A172 (cell line): ENCODE data around the gene MAPKAP1. TPM values are rescaled to one million over a fixed set of nuclear protein-coding genes. Genes with fewer than 3 reads are reported as not detected.

Source experiments
- DNase-seq: peaks from one replicate; pipeline ENCODE4 v3.0.0-alpha.2; 2015; ENCODE audit warnings: low spot score
- total RNA-seq: library from RNA; depleted of rRNA; stranded (reverse); fragments of >200 nt; shearing (Covaris generic); gene quantifications from 2 replicates; pipeline ENCODE4 v1.2.3, GENCODE V29; 2014

The MAPKAP1 gene
- total RNA-seq, 1 experiment from 2014 or later: 155 TPM

DNA sequence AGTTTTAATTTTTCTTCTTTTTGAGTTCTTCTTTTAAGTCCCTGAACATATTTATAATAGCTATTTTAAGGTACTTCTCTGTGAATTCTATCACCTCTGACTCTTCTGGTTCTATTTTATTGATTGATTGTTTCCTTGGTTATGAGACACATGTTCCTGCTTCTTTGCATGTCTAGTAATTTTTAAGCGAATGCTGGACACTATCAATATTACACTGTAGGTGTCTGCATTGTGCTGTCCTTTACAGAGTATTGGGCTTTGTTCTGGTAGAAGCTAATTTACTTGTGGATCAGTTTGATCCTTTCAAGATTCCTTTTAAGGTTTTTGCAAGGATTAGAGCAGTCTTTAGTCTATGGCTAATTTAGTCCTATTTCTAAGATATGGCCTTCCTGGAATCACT lies 249.7 kb downstream of the MAPKAP1 start:
- no peak for DNase-seq

DNA sequence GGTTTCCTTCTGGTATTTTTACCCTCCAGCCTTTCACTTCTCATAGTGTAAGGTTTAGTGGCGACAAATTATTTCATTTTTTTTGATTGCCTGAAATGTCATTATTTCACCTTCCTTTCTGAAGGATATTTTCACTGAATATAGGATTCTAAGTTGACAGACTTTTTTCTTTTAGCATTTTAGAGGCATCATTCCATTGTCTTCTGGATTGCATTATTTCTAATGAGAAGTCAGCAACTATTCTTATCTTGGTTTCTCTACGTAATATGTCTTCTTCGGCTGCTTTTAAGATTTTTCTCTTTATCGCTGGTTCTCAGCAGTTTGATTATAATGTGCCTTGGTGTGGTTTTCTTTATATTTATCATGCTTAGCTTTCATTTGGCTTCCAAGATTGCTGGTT lies 251.1 kb downstream of the MAPKAP1 start:
- no peak for DNase-seq

DNA sequence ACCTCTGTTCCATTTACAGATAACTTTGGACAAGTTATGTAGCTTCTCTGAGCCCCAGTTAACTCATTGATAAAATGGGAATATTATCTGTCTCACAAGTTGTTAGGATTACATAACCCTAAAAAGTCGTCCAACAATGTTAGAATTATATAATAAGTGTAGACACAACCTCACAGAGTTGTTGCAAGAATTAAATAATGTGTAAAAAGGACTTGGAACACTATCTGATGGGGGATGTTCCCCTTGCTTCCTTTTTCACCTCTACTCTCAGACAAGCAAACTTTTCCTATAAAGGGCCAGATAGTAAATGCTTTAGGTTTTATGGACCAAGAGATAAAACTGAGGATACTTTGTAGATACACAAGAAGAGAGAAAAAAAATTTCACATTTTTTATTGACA lies 251.9 kb downstream of the MAPKAP1 start:
- DNase-seq: no peak

DNA sequence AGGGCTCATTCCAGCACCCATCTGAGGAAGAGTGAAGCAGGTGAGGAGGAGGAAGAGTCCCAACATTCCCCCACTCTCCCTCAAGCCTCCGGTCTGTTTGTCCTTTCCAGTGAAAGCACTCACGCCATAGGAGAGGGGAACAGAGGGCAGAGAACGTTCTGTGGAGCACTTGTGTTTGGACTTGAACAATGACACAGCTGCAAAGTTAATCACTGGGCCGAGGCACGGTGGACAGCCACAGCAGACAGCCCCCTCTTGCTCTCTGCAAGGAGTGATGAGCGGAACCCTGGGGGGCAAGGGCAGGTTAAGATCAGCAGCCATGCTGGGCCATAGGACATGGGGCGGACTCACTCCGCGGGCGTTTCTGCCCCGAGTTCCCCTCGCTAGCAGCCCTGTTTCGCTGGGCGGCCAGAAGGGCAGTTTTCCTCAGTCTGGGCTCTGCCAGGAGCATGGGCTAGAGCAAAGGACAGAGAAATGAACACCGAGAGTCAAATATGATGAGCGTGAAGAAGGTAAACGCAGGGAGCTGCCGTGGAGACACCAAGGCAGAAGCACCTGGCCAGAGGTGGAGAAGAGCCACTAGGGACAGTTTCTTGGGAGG lies 259.7 kb downstream of the MAPKAP1 start:
- DNase-seq: no peak

DNA sequence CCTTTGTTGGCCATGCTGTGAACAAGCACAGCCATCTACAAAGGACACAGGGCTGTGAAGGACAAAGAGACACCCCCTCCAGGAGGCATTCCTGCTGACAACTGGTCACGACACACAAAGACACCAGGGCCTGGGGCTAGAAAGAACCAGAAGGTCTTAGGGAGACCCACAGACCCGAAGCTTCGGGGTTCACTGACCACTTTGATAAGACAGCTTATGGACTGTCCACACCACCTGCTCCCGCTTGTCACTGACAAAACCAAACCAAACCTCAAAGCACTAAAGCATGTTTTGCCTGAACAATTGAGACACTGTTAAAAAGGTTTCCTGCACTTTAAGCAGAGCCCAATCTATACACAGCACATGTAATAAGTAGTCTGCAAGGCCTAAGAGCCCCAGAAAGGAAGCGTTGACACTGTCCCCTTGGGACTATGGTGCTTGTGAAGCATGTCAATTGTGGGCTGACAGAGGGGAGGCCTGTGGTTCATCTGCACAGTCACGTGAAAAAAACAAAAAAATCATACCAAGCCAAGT lies 260.4 kb downstream of the MAPKAP1 start:
- DNase-seq: no peak

DNA sequence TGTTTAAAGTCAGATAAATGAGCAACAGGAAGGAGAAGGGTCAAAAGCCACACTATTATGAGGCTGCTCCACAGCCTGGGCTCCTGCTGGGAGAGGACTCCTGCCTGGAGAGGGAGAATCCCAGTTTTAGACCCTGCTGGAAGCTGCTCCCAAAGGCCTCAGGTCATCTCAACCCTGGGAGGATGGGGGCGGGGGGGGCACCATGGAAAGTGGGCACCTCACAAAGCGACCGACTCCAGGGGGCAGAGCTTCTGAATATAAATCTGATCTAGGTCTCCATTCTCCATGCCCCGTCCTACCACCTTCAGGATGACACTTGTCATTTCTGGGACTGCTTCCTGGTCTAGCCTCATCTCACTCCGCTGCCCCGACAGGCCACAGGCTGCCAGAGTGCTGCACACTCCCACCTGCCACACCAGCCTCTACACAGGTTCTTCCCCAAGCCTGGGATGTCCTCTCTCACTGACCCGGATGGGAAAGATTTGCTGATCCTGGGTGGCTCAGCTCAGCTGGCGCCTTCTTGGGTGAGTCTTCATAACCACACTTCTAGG lies 262.0 kb downstream of the MAPKAP1 start:
- DNase-seq: no peak

DNA sequence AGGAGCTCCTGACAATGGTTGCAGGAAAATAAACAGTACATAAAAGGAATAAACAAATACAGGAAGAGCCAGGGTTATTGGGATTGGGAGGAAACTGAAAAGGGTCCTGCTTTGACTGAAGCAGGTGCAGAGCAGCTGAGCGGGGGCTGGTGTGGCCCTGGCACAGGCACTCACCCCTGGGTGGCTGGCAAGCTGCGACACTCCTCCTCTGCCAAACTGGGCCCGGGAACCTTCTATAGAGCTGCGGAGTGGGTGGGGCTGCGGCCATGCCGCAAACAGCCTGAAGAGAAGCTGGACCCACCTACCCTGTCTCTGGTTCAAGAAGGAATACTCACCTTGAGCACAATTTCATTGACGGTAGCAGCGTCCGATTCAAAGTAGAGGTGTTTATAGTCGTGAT lies 262.8 kb downstream of the MAPKAP1 start:
- DNase-seq: no peak

DNA sequence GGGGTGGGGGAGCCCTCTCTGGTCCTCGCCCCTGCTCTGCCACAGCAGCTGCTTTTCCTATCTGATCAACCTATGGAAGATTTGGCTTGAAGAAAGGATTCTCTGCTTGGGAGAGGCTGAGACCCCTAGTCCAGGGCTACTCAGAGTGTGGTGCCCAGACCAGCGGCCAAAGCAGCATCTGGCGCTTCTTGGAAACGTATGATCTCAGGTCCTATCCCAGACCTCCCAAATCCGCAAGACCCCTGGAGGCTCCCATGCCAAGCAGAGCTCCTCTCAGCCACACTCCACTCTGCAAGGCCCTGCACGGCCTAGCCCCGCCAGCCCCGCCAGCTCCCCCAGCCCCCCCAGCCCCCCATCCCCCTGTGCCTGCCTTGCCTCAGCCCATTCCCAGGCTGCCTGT lies 263.6 kb downstream of the MAPKAP1 start:
- DNase-seq: no peak

DNA sequence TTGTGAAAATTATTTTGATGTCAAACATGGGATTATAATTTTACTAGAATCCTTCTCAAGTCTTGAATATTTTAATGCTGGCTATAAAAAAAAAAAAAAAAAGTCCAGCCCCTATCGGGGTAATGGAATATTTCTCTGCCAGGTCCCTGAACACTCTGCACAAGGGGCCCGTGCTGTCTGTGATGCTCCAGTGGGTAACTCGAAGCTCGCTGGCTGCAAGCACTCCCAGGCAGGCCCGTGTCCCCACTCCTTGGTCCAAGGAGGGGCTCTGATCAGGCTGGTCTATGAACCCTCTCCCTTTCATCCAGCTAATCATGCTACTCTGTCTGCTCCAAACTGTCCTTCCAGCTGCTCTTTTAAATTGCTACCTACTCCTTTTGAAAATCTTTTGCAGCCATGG lies 264.6 kb downstream of the MAPKAP1 start:
- DNase-seq: no peak

DNA sequence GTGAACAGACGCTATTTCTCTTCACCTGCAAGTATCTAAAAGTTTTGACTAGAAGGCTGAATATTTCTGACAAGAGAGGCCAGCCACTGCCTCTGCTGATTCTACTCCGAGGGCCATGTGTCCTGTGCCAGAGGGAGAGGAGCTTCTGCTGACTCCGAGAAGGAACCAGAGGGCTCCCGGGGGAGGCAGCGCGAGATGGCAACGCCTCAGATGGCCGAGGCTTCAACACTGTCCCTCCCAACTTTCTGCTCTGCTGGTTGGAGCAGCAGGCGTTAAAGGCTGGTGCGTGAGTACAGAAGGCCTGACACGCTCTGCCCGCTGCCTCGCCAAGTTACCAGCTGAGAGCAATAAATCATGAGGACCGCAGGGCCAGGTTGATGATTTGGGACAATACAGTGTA lies 266.6 kb downstream of the MAPKAP1 start:
- no peak for DNase-seq

DNA sequence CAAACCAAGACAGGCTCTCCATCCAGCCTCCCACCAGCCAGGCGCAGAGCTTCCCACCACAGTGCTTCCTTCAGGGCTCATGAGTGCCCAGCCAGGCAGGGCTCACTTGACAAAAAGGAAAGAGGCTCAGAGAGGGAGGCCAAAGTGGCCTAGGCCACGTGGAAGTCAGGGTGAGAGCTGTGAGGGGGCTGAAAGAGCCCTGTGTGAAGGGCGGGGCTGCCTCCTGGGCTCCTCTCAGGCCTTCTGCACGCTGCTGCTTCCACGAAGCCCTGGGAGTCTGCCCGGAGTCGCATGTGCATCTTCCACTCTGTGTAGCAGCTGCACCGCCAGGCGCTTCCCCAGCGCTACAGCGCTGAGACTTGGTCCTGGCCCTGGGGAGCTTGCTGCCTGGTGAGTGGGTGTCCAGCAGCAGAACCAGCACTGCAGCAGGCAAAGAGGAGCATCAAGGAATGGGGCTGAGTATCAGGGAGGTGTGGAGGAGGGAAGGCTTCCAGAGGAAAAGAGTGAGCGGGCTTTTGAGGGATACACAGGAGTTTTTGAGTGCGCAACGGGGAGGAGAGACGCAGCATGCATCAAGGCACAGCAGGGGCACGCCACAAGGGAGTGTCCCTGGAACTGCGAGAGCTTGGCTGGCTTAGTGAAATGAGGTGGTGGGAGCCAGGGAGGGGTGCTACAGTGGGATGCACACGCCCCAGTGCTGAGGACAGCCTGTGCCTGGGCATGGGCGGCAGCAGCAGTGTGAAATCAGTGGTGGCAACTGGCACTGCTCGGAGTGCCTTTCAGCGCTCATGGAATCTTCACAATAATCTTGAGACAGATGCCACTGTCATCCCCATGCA lies 267.4 kb downstream of the MAPKAP1 start:
- no peak for DNase-seq

DNA sequence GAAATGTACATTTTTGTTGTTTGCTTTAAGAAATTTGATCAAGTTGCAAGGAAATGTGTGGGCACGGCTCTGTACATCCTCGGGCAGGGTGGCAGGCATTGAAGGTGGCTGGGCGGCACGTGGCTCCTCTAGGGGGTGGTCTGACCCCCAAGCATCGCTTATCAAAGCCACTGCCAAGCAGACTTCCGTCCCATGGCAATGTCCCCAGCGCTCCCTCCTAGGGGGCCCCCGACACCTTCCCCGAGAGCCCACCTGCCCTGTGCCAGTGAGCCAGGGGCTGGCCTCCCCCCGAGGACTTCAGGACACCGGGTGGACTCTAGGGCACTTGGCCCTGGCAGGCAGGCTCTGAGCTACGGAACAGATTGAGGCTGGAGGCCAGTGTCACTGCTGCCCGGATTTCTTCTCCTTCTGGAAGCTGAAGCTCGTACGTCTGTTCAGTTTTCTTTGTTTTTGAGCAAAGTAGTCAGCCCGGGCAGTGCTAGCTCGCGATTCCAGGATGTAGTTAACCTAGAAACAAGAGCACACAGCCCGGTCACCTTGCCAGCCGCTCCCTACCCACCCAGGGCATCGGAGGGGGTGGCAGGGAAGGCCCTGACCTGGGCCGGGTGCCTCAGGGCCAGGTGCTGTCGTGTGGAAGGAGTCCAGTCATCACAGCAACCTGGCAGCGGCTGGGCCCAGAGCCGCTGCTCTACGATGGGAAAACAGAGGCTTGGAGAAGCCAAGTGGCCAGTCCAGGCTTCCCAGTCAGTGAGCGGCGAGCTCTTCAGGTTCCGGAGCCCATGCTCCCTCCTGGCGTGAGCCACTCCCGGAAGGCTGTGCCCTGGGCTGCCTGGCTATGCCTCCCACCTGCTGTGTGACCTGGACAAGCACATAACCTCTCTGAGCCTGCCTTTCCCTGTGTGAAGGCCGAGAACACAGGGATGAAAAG lies 268.2 kb downstream of the MAPKAP1 start:
- no peak for DNase-seq

DNA sequence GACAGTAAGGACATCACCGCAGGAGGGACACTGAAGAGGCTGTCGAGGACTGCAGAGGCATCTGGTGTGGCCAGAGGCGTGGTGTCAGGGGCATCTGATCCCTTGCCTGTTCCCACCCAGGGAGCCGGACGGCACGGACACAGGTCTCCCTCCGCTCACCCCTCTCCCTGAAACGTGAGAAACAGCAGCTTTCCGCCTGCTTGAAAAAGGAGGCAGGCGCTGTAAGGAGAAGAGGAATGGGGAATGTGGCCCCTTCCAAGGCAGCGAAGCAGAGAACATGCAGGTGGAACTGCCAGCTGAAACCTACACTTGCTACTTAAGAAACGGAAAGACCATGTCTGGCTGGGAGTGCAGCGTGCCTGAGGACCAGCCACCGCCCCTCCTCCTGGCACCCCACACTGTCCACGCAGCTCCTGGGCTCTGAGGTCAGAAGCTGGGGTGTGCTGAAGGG lies 269.2 kb downstream of the MAPKAP1 start:
- DNase-seq: no peak

DNA sequence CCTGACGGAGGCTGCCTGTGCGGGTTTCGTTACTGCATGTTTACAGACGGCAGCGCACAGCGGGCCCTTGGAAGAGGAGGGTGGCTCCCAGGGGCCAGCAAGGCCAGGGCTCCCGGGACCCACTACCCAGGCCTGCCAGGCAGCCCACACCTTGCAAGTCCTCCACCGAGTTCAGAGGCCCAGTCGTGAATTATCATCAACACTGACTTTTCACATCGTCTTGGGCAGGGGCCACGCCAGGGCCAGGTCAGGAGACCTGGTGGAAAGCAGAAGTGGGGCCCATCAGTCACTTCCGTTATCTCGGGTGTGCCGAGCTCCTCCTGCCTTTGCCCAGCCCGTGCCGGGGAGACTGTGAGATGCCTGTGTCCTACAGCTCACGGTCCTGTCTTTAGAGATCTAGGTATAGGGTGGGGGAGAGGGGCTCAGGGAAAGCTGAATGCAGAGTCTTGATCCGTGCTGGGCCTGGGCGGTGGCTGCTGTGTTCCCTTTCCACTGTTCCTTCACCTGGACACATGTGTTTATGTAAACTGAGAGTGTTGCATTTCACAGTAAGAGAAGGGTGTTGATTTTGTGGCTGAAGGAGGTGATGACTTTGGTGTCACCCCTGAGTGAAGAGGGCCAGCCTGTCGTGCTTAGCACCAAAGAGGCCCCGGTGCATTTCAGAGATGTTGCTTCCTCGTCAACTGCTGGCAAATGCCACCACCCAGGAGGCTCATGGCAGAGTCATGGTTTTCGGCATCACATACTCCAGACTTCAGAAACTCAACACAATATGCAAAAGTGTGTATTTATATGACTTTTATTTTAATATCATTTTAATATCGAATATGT lies 270.2 kb downstream of the MAPKAP1 start:
- no peak for DNase-seq

DNA sequence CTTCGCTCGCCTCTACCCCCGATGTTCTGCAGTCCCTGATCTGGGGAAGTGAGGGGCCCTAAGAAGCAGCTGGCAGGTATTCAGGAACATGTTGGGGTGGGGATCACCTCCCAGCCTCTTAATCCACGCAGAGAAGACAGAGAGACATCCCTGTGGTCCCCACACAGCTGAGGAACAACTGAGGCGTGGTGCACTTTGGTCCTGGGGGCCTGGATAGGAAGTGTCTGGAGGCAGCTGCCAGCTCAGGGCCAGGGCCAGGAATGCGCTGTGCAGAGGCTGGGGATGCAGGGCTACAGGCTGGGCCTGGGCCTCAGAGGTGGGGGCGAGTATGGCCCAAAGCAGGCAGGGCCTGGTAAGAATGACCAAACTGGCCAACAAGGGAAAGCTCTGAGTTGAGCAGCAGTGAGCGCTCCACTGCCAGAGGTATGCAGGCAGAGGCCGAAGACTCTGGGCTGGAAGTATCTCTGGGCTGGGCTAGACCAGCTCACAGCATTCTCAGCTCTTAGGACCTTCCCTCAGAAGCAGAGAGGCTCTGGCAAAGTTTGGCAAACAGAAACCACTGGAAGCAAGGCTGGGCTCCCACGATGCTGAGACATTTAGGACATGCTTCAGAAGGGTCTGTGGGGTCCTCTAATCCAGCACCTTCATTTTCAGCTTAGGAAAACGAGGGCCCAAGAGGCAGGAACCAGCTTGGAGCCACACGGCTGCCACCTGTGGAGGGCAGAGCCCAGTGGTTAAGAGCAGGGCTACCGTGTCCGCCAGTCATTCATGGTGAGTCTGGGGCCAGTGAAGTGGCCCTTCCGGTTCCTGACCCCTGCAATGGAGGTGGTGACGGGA lies 271.0 kb downstream of the MAPKAP1 start:
- no peak for DNase-seq

DNA sequence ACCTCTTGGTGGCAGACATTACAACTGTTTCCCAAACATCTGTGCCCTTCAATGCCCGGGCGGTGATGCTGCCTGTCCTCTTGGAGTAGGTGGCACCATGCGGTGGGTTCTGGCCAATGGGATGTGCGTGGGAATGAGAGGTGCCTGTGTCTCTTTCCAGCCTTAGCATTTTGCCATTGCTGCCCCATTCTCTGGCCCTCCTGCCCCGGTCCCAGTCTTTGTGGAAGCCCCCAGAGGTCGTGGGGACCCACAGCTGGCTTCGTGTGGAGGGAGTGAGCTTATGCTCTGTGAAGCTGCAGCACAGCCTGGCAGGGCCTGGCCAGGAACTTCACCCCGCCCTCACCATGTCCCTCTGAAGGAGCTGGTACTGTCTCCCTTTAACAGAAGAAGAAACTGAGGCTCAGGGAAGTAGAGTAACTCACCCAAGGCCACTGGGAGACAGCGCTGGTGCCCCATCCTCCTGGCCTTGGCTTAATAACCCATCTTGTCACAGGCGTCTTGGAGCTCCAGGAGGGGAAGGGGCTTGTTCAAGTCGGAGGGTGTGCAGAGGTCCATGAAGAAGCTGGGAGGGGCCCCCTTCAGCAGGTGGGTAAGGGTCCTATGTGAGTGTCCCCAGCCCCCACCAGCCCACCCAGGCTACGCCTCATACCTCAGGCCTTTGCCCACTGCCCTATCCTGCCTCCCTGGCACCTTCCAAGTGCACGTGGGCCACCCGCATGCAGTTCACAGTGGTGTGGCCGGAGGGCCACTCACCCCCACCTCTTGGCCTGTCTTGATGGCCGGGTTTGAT lies 271.8 kb downstream of the MAPKAP1 start:
- no peak for DNase-seq

DNA sequence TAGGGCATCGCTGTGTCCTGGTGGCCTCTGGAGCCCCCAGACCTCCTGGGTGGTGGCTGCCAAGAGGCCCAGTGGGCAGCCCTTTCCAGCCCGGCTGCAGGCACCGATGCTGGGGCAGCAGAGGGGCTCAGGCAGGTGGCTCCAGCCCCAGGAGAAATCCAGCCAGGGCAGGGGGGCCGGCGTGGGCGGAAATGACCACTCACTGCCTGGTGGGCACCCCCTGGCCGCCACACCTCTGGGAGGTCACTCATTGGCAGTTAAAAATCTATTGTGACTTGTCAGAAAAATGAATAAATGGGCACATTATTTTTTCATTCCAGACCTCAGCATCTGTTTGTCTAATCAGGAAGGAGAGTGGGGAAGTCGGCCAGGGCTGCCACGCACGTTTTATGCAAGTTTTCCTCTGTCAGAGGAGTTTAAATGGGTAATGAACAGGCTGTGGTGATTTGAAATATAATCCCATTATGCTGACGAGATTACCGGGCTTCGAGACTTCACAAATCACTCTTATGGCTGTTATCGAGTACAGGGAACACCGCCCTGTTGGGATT lies 273.5 kb downstream of the MAPKAP1 start:
- no peak for DNase-seq

DNA sequence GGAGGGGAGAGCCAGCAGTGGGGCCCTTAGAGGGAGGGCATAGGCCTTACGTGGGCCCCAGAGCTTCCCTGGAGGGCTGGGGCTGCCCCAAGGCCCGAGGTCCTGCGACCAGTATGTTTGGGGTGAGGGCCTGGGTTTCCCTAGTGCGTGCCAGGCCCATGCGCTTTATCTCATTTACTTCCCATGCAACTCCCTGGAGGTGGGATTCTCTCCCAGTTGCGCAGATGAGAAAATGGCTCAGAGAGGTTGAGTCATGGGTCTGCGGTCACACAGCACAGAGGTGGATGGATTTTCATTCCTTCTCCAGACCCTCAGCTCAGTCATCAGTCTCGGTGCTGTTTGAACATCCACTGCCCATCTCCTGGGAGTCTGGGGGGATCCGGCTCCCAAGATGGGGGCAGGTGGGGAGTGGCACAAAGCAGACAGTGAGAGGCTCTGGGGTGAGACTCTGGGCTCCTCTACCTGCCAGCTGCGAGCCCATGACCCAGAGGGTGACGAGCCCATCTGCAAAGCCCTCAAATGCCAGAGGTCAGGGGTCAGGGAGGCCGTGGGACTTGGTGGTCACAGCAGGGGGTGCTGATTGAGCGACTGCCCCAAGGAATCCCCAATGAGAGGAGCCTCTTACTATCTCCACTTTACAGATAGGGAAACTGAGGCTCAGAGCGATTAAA lies 274.2 kb downstream of the MAPKAP1 start:
- no peak for DNase-seq
